GM19238 (cell line): Measurements from ENCODE around the gene DBF4.

Source experiments
- DNase-seq: peaks from one replicate; pipeline ENCODE4 v3.0.0; 2011; ENCODE audit warnings: low spot score; ENCODE audit not compliant: insufficient read length

DBF4 gene

GRCh38 chr7:87948371-87948770, 72.1 kb downstream of the DBF4 start:
- DNase-seq, result no peak
